Esophagus squamous epithelium (tissue), 5 donors: Measurements from ENCODE around the gene HNF4A. TPM values are rescaled to one million over a fixed set of nuclear protein-coding genes. Genes with fewer than 3 reads are reported as not detected.

Experiments
- DNase-seq: peaks from one replicate; lab custom pipeline; 2025; lab: John Stamatoyannopoulos, UW
- H3K27ac ChIP-seq, 4 donors: fragments of 200-600 bp; sonication (generic); one replicate each; pipeline ENCODE4 v1.5.1; 2016 to 2019; ENCODE audit warnings: mild to moderate bottlenecking in 1 of 4
- H3K27me3 ChIP-seq, 4 donors: fragments of 200-600 bp; sonication (generic); 1 replicate in 3 of 4; 2 replicates in 1 of 4; pipeline versions ENCODE4 v1.5.1 to v1.6.0; 2017 to 2021; ENCODE audit warnings: antibody characterized with exemption in 1 of 4
- H3K36me3 ChIP-seq, 3 donors: fragments of 200-600 bp; sonication (generic); one replicate each; pipeline ENCODE4 v1.5.1; 2016 to 2019
- H3K4me1 ChIP-seq, 3 donors: fragments of 200-600 bp; sonication (generic); one replicate each; pipeline ENCODE4 v1.5.1; 2017 to 2019
- H3K4me3 ChIP-seq, 4 donors: fragments of 200-600 bp; sonication (generic); 1 replicate in 3 of 4; 2 replicates in 1 of 4; pipeline ENCODE4 v1.5.1; 2016 to 2019; ENCODE audit warnings: mild to moderate bottlenecking in 2 of 4, moderate library complexity in 1 of 4
- H3K9me3 ChIP-seq, 3 donors: fragments of 200-600 bp; sonication (generic); one replicate each; pipeline ENCODE4 v1.5.1; 2016 to 2019
- CTCF ChIP-seq, 6 experiments: fragments of 450-650 bp in 4 of 6; fragments of 200-600 bp in 2 of 6; sonication (generic) in 2 of 6; IDR thresholded peaks; one replicate each; pipeline ENCODE4 v1.5.1; 2016 to 2019; ENCODE audit warnings: antibody characterized with exemption in 6 of 6, mild to moderate bottlenecking in 4 of 6, moderate library complexity in 4 of 6
- POLR2A ChIP-seq, 4 donors: fragments of 450-650 bp; IDR thresholded peaks; one replicate each; pipeline ENCODE4 v1.6.1; 2017; ENCODE audit warnings: antibody characterized with exemption in 4 of 4, mild to moderate bottlenecking in 4 of 4, moderate library complexity in 3 of 4
- WGBS, 2 donors: methylation state at CpG; one replicate each; pipeline ENCODE4 v1.1.5; 2018; 5-methylcytosine and 5-hydroxymethylcytosine counted together
- intact Hi-C: fragments of 100-400 bp; cut with DNase I; formaldehyde crosslinking; loops from one replicate; pipeline ENCODE4 v1.15.0; 2022
- total RNA-seq, 4 donors: library from RNA; depleted of rRNA; stranded (reverse); fragments of >200 nt; gene quantifications; one replicate each; pipeline ENCODE4 v1.1.0, GENCODE V29; 2016
- donor health status: DM: yes; HTN: yes; CAD: no.

The HNF4A gene
- total RNA-seq, 4 donors from 2014 or later: not detected

DNA sequence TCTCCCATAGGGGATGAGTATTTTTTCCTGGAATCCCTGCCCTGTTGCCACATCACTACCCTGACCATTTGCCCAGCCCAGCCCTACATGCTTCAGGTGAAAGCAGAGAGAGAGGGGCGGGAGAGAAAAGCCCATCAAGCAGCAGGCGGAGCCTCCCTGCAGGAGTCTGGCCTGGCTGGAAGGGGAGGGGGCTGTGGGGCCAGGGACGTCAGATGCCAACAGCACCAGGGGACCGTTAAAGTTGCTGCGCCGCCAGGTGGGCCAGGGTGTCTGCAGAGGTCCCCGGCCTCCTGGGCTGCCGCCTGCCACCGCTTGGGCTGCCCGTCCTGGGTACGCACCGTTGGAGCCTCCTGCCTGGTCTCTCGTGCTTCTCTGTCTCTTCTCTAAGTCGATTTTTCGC is 19.4 kb upstream of the HNF4A start:
- H3K4me1 ChIP-seq: no peaks in the 10 kb centered on the region
- H3K9me3 ChIP-seq: no peaks in the 10 kb centered on the region
- H3K4me3 ChIP-seq: no peak overlapping the region
- DNase-seq: no peak
- WGBS, 2 donors: 30 to 59% methylated on average over 14 of the region's 15 CpGs
- intact Hi-C loops: no loop called here
- peaks cover 0 to 53% (median 0%) of the 10 kb centered on the region in 4 donors for H3K27me3 ChIP-seq
- H3K27ac ChIP-seq: no peak overlapping the region
- H3K36me3 ChIP-seq: no peaks in the 10 kb centered on the region
- TF ChIP-seq POLR2A (IDR thresholded peaks at IDR 0.05) (no peak), CTCF (IDR thresholded peaks at IDR 0.05) (no peak)

GRCh38 chr20:44336725-44337380 is 18.6 kb upstream of the HNF4A start, which contains the start of gene R3HDML:
Gene R3HDML, plus strand, starts transcription at chr20:44337043. Its CDS starts 115 bp downstream, at chr20:44337158.
- Histone ChIP-seq H3K4me1 (no peaks in the 10 kb centered on the region), H3K4me3 (no peak within 1 kb of the TSS), H3K36me3 (no peaks in the 10 kb centered on the region), H3K27me3 (peaks cover 0 to 53% (median 0%) of the 10 kb centered on the region in 4 donors), H3K27ac (no peak within 1 kb of the TSS), H3K9me3 (no peaks in the 10 kb centered on the region)
- TF ChIP-seq CTCF (IDR thresholded peaks at IDR 0.05): no peak
- no peak for TF ChIP-seq POLR2A (IDR thresholded peaks at IDR 0.05)
- WGBS, 2 donors: 78 to 80% methylated on average over 3 to 4 of the region's 16 CpGs
- intact Hi-C loops: no loop called here
- no peak for DNase-seq

DNA sequence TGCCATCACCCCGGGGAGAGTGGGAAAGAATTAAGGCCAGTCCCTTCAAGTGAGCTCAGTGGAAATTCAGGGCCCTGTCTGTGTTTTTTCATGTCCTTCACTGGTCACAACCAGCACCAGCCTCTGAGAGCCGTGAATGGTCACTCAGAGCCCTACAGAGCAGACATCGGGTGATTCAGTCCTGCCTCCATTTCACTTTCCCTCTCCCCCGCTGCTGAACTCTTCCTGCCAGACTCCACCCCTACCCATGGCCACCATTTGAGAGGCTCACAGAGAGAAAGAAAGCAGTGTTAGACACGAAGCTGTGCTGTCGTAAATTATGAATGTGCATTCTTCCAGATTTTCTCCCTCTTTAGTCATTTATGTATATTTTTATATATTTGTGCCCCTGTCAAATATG is 13.3 kb upstream of the HNF4A start:
- TF ChIP-seq POLR2A (IDR thresholded peaks at IDR 0.05) (no peak), CTCF (IDR thresholded peaks at IDR 0.05) (no peak)
- Histone ChIP-seq H3K36me3 (no peaks in the 10 kb centered on the region), H3K4me1 (no peaks in the 10 kb centered on the region), H3K27ac (no peak overlapping the region), H3K4me3 (no peak overlapping the region), H3K9me3 (no peaks in the 10 kb centered on the region), H3K27me3 (peaks cover 0 to 19% (median 0%) of the 10 kb centered on the region in 4 donors)
- 50 to 59% methylated on average over 5 to 6 of the region's 6 CpGs for WGBS, 2 donors
- no peak for DNase-seq
- intact Hi-C loops: no loop called here

DNA sequence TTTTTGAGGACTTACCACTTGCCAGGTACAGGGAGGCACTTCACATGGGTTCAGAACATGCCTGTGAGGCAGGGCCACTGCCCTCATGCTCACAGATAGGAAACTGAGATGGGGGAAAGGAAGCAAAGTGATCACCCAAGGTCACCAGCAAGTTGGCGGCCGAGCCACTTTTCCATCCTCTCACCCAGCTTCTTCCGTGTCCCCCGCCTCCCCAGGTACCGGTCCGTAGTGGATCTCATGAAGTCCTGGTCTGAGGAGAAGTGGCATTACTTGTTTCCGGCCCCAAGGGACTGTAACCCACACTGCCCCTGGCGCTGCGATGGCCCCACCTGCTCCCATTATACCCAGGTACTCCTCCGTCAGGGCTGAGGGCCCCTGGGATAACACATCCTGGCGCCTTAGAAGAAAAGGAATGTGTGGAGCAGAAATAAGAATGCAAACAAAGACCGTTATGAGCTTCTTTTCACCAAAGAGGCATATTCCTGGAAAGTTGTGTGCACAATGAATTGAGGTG is 12.3 kb upstream of the HNF4A start:
- 61 to 67% methylated on average over 7 to 12 of the region's 12 CpGs for WGBS, 2 donors
- TF ChIP-seq CTCF (IDR thresholded peaks at IDR 0.05): no peak
- TF ChIP-seq POLR2A (IDR thresholded peaks at IDR 0.05): no peak

DNA sequence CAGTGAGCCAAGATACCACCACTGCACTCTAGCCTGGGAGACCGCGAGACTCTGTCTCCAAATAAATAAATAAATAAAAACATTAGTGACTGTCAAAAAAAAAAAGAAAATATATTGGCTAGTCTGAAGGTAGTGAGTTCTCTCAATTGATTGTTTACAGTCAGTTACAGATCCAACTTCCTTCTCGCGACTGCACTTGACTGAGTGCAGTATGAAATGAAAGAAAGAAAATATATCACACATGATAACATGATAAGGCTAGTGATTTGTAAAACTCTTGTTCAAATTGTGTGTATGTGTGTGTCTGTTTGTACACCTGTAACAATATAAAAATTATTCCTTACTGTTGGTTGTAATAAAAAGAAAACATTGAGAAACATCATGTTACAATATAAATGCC is 10.8 kb upstream of the HNF4A start:
- 68 to 69% methylated on average over 4 of the region's 4 CpGs for WGBS, 2 donors
- no peak overlapping the region for H3K27ac ChIP-seq
- peaks cover 0 to 19% (median 0%) of the 10 kb centered on the region in 4 donors for H3K27me3 ChIP-seq
- H3K36me3 ChIP-seq: no peaks in the 10 kb centered on the region
- TF ChIP-seq POLR2A (IDR thresholded peaks at IDR 0.05) (no peak), CTCF (IDR thresholded peaks at IDR 0.05) (no peak)
- intact Hi-C loops: no loop called here
- no peaks in the 10 kb centered on the region for H3K4me1 ChIP-seq
- H3K9me3 ChIP-seq: no peaks in the 10 kb centered on the region
- no peak for DNase-seq
- no peak overlapping the region for H3K4me3 ChIP-seq

More for the DNA sequence above, 12.3 kb upstream of the HNF4A start:
- Histone ChIP-seq H3K27me3 (peaks cover 0 to 10% (median 0%) of the 10 kb centered on the region in 4 donors), H3K4me3 (no peak overlapping the region), H3K27ac (no peak overlapping the region), H3K36me3 (no peaks in the 10 kb centered on the region), H3K9me3 (no peaks in the 10 kb centered on the region), H3K4me1 (no peaks in the 10 kb centered on the region)
- intact Hi-C loops: no loop called here
- DNase-seq: no peak
